AG04449 (cell line): Measurements from ENCODE around the gene LRBA.

Experiments used
- CTCF ChIA-PET: fragments of 350-600 bp; formaldehyde crosslinking; extraction: SDS; loops from one replicate; lab custom pipeline; 2021; ENCODE audit warnings: antibody characterized with exemption; lab: Yijun Ruan, JAX
- POLR2A ChIA-PET: fragments of 400-600, 350-600 bp; formaldehyde crosslinking; extraction: SDS; loops from one replicate; lab custom pipeline; 2020; ENCODE audit warnings: antibody characterized with exemption, inconsistent platforms; lab: Yijun Ruan, JAX
- DNase-seq: peaks from one replicate; pipeline ENCODE4 v3.0.0-alpha.2; 2010; ENCODE audit warnings: low read depth, low spot score
- H3K4me3 ChIP-seq: 2 replicates; pipeline ENCODE4 v1.5.1; 2011; ENCODE audit warnings: low read depth, mild to moderate bottlenecking, control low read depth, low read length
- CTCF ChIP-seq: IDR thresholded peaks from one replicate; pipeline ENCODE4 v1.5.1; 2011; ENCODE audit warnings: mild to moderate bottlenecking, moderate library complexity, low read length, control low read depth, inconsistent platforms; ENCODE audit not compliant: insufficient read depth; ENCODE audit errors: missing control alignments

The LRBA gene

GRCh38 chr4:150723727-150724411 is 291.2 kb downstream of the LRBA start:
- no peak overlapping the region for H3K4me3 ChIP-seq
- ChIA-PET CTCF (no interaction called here), POLR2A (no interaction called here)
- DNase-seq, result no peak
- no peak for TF ChIP-seq CTCF

GRCh38 chr4:150722908-150723362 is 292.1 kb downstream of the LRBA start:
- no peak overlapping the region for H3K4me3 ChIP-seq
- DNase-seq, result no peak
- TF ChIP-seq CTCF, result no peak
- CTCF ChIA-PET, result no interaction called here
- POLR2A ChIA-PET, result no interaction called here

DNA sequence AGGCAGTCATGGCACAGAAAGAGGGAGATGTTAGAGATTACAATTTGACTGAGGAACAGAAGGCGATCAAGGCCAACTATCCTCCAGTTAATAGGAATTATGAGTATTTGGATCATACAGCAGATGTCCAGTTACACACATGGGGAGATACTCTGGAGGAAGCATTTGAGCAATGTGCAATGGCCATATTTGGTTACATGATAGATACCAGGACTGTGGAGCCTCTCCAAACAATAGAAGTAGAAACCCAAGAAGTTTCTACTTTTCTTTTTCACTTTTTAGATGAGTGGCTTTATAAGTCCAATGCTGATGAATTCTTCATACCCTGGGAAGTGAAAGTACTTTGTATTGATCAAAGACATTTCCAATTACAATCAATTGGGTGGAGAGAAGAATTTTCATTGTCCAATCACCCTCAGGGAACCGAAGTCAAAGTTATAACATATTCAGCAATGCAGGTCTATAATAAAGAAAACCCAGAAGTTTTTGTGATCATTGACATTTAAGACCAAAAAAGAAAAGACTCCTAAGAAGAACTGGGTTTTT is 294.0 kb downstream of the LRBA start:
- DNase-seq, result no peak
- H3K4me3 ChIP-seq, result no peak overlapping the region
- CTCF ChIA-PET, result no interaction called here
- no peak for TF ChIP-seq CTCF
- POLR2A ChIA-PET, result no interaction called here

DNA sequence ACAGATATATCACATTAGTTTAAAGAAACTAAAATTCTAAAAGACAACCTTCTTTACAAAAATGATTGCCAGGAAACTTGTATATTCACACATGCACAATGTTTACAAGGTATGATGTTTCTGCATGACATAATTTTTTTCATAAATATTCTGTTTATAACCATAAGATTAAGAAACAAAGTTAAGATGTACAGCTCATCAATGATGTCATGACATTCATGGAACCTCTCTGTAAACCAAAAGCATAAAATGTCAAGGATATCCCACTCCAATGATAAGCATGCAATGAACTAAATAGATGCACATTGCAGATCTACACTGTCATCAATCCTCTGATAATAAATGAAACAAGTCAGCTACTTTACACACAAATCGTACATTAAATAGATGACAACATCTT is 297.1 kb downstream of the LRBA start:
- no peak overlapping the region for H3K4me3 ChIP-seq
- POLR2A ChIA-PET, result no interaction called here
- CTCF ChIA-PET, result interaction anchor here (0.7 kb wide), 1 partner anchor 149 kb away, joined by 3 read pairs; no protein-coding TSS in a partner anchor
- no peak for DNase-seq
- no peak for TF ChIP-seq CTCF

- DNase-seq, result no peak
- ChIA-PET CTCF (no interaction called here), POLR2A (no interaction called here)
- no peak overlapping the region for H3K4me3 ChIP-seq
- no peak for TF ChIP-seq CTCF
Observed at GRCh38 chr4:150714462-150715438, 300.3 kb downstream of the LRBA start.

DNA sequence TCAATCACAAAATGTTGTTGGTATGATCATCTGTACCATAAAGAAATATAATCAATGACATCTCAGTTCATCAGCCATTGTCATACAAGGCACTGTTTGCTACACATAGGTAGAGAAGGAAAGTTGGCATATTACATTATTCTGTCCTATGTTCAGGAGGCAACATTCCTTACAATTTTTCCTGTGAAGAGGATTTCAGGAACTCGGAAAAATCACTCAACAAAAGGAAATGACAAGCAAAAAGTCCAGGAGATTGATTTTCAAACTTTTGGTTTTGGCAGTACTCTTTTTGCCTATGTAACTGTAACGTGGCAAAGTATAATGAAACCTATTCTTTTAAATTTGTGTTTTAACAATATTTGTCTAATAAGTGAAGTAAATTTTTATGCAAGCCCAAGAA is 301.8 kb downstream of the LRBA start:
- no peak overlapping the region for H3K4me3 ChIP-seq
- TF ChIP-seq CTCF, result no peak
- ChIA-PET CTCF (no interaction called here), POLR2A (no interaction called here)
- DNase-seq, result no peak
